Uterus (tissue), 4 donors: Measurements from ENCODE around the gene CDC5L. TPM values are rescaled to one million over a fixed set of nuclear protein-coding genes. Genes with fewer than 3 reads are reported as not detected.

Experiments
- DNase-seq, 2 donors: peaks; one replicate each; pipeline ENCODE4 v3.0.0-alpha.2; 2019 to 2020
- H3K27ac ChIP-seq, 2 donors: fragments of 200-600 bp; sonication (generic); 1 replicate in 1 of 2; 2 replicates in 1 of 2; pipeline ENCODE4 v1.5.1; 2016 to 2018
- H3K27me3 ChIP-seq, 2 donors: fragments of 200-600 bp; sonication (generic); one replicate each; pipeline ENCODE4 v1.5.1; 2018 to 2019; ENCODE audit warnings: control low read depth in 1 of 2
- H3K36me3 ChIP-seq, 2 donors: fragments of 200-600 bp; sonication (generic); one replicate each; pipeline ENCODE4 v1.5.1; 2019; ENCODE audit warnings: control low read depth in 1 of 2
- H3K4me1 ChIP-seq, 2 donors: fragments of 200-600 bp; sonication (generic); one replicate each; pipeline ENCODE4 v1.5.1; 2018 to 2019; ENCODE audit warnings: control low read depth in 1 of 2
- H3K4me3 ChIP-seq, 2 donors: fragments of 200-600 bp; sonication (generic); 1 replicate in 1 of 2; 2 replicates in 1 of 2; pipeline ENCODE4 v1.5.1; 2018 to 2019; ENCODE audit warnings: mild to moderate bottlenecking in 1 of 2
- H3K9me3 ChIP-seq, 2 donors: fragments of 200-600 bp; sonication (generic); one replicate each; pipeline ENCODE4 v1.5.1; 2019; ENCODE audit warnings: control low read depth in 1 of 2
- POLR2A ChIP-seq, 2 donors: fragments of 450-650 bp; IDR thresholded peaks; one replicate each; pipeline ENCODE4 v1.6.1; 2016; ENCODE audit warnings: antibody characterized with exemption in 2 of 2, mild to moderate bottlenecking in 1 of 2, moderate library complexity in 1 of 2
- intact Hi-C: fragments of 100-400 bp; cut with DNase I; formaldehyde crosslinking; loops from one replicate; pipeline ENCODE4 v1.15.1; 2023; ENCODE audit warnings: low total_unique reads
- total RNA-seq, 4 donors: library from RNA; depleted of rRNA in 3 of 4; stranded (reverse); fragments of >200 nt in 3 of 4; gene quantifications; one replicate each; pipeline versions ENCODE4 v1.1.0 to v1.2.4, GENCODE V29; 2014 to 2023
- TF ChIP-seq, protein P1 (sequence below), 4 experiments: fragments of 200-600 bp in 2 of 4; fragments of 450-650 bp in 2 of 4; sonication (generic) in 2 of 4; IDR thresholded peaks; one replicate each; pipeline ENCODE4 v1.5.1; 2016 to 2019; ENCODE audit warnings: antibody characterized with exemption in 4 of 4, mild to moderate bottlenecking in 2 of 4, moderate library complexity in 1 of 4
- donor health status: DM: yes; HTN: yes; CAD: no.

Gene CDC5L
- total RNA-seq, 4 donors from 2014 or later, result 8.7 to 42.0 (median 20.0) TPM

GRCh38 chr6:44373787-44374186, 13.7 kb upstream of the CDC5L start:
- no peaks in the 10 kb centered on the region for H3K36me3 ChIP-seq
- H3K4me3 ChIP-seq, result no peak overlapping the region
- no peak for DNase-seq
- intact Hi-C loops, result no loop called here
- no peaks in the 10 kb centered on the region for H3K4me1 ChIP-seq
- no peak overlapping the region for H3K27ac ChIP-seq
- TF ChIP-seq POLR2A (IDR thresholded peaks at IDR 0.05), result no peak
- TF ChIP-seq, protein P1, sequence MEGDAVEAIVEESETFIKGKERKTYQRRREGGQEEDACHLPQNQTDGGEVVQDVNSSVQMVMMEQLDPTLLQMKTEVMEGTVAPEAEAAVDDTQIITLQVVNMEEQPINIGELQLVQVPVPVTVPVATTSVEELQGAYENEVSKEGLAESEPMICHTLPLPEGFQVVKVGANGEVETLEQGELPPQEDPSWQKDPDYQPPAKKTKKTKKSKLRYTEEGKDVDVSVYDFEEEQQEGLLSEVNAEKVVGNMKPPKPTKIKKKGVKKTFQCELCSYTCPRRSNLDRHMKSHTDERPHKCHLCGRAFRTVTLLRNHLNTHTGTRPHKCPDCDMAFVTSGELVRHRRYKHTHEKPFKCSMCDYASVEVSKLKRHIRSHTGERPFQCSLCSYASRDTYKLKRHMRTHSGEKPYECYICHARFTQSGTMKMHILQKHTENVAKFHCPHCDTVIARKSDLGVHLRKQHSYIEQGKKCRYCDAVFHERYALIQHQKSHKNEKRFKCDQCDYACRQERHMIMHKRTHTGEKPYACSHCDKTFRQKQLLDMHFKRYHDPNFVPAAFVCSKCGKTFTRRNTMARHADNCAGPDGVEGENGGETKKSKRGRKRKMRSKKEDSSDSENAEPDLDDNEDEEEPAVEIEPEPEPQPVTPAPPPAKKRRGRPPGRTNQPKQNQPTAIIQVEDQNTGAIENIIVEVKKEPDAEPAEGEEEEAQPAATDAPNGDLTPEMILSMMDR (IDR thresholded peaks at IDR 0.05), result no peak
- H3K27me3 ChIP-seq, result no peaks in the 10 kb centered on the region
- no peaks in the 10 kb centered on the region for H3K9me3 ChIP-seq

- no peak overlapping the region for H3K27ac ChIP-seq
- no peaks in the 10 kb centered on the region for H3K9me3 ChIP-seq
- DNase-seq, result no peak
- intact Hi-C loops, result no loop called here
- no peaks in the 10 kb centered on the region for H3K4me1 ChIP-seq
- H3K36me3 ChIP-seq, result no peaks in the 10 kb centered on the region
- TF ChIP-seq POLR2A (IDR thresholded peaks at IDR 0.05), result no peak
- TF ChIP-seq, protein P1 (IDR thresholded peaks at IDR 0.05), result no peak
- H3K27me3 ChIP-seq, result no peaks in the 10 kb centered on the region
- no peak overlapping the region for H3K4me3 ChIP-seq
These were observed 12.4 kb upstream of the CDC5L start for GRCh38 chr6:44375071-44375470.

DNA sequence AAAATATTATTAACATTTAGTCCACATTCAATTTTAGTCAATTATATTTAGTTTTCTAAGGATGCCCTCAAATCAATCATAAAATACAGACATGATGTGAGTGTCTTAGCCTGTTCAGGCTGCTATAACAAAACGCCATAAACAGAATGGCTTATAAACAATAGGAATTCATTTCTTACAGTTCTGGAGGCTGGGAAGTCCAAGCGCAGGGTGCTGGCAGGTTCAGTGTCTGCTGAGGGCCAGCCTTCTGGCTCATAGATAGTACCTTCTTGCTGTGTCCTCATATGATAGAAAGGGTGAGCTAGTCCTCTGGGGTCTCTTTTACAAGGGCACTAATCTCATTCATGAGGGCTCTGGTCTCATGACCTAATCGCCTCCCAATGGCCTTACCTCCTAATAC, 10.0 kb upstream of the CDC5L start:
- Histone ChIP-seq H3K9me3 (no peaks in the 10 kb centered on the region), H3K4me1 (no peaks in the 10 kb centered on the region), H3K4me3 (no peak overlapping the region), H3K27me3 (no peaks in the 10 kb centered on the region), H3K27ac (no peak overlapping the region), H3K36me3 (no peaks in the 10 kb centered on the region)
- intact Hi-C loops, result no loop called here
- no peak for DNase-seq
- TF ChIP-seq POLR2A (IDR thresholded peaks at IDR 0.05), result no peak
- TF ChIP-seq, protein P1 (IDR thresholded peaks at IDR 0.05), result no peak

DNA sequence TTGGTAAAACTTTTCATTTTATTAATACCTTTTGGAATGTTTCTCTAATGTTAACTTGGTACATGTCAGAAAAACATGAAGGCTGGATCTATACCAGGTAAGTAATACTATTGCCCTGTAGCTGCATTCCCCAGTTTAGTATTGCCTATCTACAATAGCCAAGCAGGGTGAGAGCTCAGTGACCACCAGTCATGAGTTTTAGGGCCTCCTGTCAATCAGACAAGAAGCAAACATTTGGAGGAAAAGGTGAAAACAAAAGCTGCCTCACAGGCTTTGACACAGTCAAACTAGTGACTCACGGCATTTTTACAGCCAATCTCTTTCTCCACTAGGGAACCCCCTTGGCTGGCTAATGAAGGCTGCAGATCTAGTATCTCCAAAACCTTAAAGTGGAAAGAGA, 9.5 kb upstream of the CDC5L start:
- no peaks in the 10 kb centered on the region for H3K27me3 ChIP-seq
- intact Hi-C loops, result no loop called here
- no peaks in the 10 kb centered on the region for H3K36me3 ChIP-seq
- DNase-seq, result no peak
- no peak overlapping the region for H3K27ac ChIP-seq
- no peaks in the 10 kb centered on the region for H3K4me1 ChIP-seq
- H3K9me3 ChIP-seq, result no peaks in the 10 kb centered on the region
- H3K4me3 ChIP-seq, result no peak overlapping the region
- TF ChIP-seq, protein P1 (IDR thresholded peaks at IDR 0.05), result no peak
- TF ChIP-seq POLR2A (IDR thresholded peaks at IDR 0.05), result no peak

GRCh38 chr6:44381739-44382138, 5.8 kb upstream of the CDC5L start:
- DNase-seq, result no peak
- no peak overlapping the region for H3K4me3 ChIP-seq
- no peaks in the 10 kb centered on the region for H3K9me3 ChIP-seq
- no peaks in the 10 kb centered on the region for H3K36me3 ChIP-seq
- no peak overlapping the region for H3K27ac ChIP-seq
- intact Hi-C loops, result no loop called here
- no peaks in the 10 kb centered on the region for H3K27me3 ChIP-seq
- peaks cover 0 to 6% of the 10 kb centered on the region in 2 donors for H3K4me1 ChIP-seq
- TF ChIP-seq, protein P1 (IDR thresholded peaks at IDR 0.05), result no peak
- TF ChIP-seq POLR2A (IDR thresholded peaks at IDR 0.05), result no peak
